Measurements from ENCODE around the gene SEMA6D.

The SEMA6D gene

GRCh38 chr15:47756872-47757271 lies 39.6 kb downstream of the SEMA6D start:
- Histone ChIP-seq H3K27me3 (no peaks in the 10 kb centered on the region), H3K4me1 (ENCODE audit: control insufficient read depth in 1 of 2, insufficient read depth in 1 of 2, low read depth in 1 of 2, low read length in 1 of 2) (no peaks in the 10 kb centered on the region), H3K9me3 (no peaks in the 10 kb centered on the region), H3K27ac (no peak overlapping the region), H3K36me3 (no peaks in the 10 kb centered on the region), H3K4me3 (ENCODE audit: low read depth in 1 of 2, low read length in 1 of 2) (no peak overlapping the region)
- TF ChIP-seq, protein P1, sequence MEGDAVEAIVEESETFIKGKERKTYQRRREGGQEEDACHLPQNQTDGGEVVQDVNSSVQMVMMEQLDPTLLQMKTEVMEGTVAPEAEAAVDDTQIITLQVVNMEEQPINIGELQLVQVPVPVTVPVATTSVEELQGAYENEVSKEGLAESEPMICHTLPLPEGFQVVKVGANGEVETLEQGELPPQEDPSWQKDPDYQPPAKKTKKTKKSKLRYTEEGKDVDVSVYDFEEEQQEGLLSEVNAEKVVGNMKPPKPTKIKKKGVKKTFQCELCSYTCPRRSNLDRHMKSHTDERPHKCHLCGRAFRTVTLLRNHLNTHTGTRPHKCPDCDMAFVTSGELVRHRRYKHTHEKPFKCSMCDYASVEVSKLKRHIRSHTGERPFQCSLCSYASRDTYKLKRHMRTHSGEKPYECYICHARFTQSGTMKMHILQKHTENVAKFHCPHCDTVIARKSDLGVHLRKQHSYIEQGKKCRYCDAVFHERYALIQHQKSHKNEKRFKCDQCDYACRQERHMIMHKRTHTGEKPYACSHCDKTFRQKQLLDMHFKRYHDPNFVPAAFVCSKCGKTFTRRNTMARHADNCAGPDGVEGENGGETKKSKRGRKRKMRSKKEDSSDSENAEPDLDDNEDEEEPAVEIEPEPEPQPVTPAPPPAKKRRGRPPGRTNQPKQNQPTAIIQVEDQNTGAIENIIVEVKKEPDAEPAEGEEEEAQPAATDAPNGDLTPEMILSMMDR (IDR thresholded peaks at IDR 0.05) = no peak

- no peak overlapping the region for H3K27ac ChIP-seq
- no peaks in the 10 kb centered on the region for H3K9me3 ChIP-seq
- H3K4me1 ChIP-seq (ENCODE audit: control insufficient read depth in 1 of 2, insufficient read depth in 1 of 2, low read depth in 1 of 2, low read length in 1 of 2) = no peaks in the 10 kb centered on the region
- no peak overlapping the region for H3K4me3 ChIP-seq (ENCODE audit: low read depth in 1 of 2, low read length in 1 of 2)
- TF ChIP-seq, protein P1 (IDR thresholded peaks at IDR 0.05) = no peak
- H3K27me3 ChIP-seq = no peaks in the 10 kb centered on the region
- H3K36me3 ChIP-seq = no peaks in the 10 kb centered on the region
These were observed 40.0 kb downstream of the SEMA6D start for GRCh38 chr15:47757331-47757730.

DNA sequence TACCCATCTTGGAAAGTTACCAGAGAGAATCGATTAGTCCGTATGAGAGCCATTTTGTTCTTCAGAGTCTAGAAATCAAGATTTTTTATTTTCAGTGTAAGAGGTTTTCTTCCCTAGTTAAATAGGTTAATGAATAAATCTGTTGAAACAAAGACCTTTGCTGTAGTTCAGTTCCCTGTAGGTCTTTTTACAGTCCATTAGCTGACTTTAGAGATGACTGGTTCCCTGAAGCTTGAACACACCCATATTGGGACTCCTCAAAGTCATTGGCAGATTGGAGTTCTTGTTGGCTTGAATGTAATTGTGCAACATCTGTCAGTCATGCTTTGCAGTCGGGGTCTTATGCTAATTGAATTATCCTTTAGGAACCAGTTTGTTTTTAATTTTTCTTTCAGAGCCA lies 45.3 kb downstream of the SEMA6D start:
- no peaks in the 10 kb centered on the region for H3K36me3 ChIP-seq
- H3K4me3 ChIP-seq (ENCODE audit: low read depth in 1 of 2, low read length in 1 of 2) = no peak overlapping the region
- TF ChIP-seq, protein P1 (IDR thresholded peaks at IDR 0.05) = no peak
- H3K4me1 ChIP-seq (ENCODE audit: control insufficient read depth in 1 of 2, insufficient read depth in 1 of 2, low read depth in 1 of 2, low read length in 1 of 2) = no peaks in the 10 kb centered on the region
- no peak overlapping the region for H3K27ac ChIP-seq
- no peaks in the 10 kb centered on the region for H3K9me3 ChIP-seq
- no peaks in the 10 kb centered on the region for H3K27me3 ChIP-seq

GRCh38 chr15:47764666-47765065 lies 47.4 kb downstream of the SEMA6D start:
- Histone ChIP-seq H3K27me3 (no peaks in the 10 kb centered on the region), H3K27ac (no peak overlapping the region), H3K4me1 (ENCODE audit: control insufficient read depth in 1 of 2, insufficient read depth in 1 of 2, low read depth in 1 of 2, low read length in 1 of 2) (no peaks in the 10 kb centered on the region), H3K4me3 (ENCODE audit: low read depth in 1 of 2, low read length in 1 of 2) (no peak overlapping the region), H3K9me3 (no peaks in the 10 kb centered on the region), H3K36me3 (no peaks in the 10 kb centered on the region)
- TF ChIP-seq, protein P1 (IDR thresholded peaks at IDR 0.05) = no peak

DNA sequence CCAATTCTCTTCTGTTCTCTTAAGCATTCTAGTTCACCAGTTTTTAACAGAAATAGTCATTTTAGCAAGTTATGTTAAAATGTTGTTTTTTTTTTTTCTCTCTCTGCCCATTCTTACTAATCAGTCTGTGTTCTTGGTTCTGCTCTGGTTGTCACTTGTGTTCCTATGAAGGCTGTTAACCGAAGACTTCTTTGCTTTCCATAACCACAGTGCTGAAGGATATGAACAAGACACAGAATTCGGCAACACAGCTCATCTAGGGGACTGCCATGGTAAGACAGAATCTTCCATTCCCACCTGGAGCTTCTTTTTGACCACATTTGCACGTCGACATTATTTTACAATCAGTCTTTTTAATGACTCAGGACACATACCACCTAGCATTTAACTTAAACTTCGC lies 49.1 kb downstream of the SEMA6D start:
- Histone ChIP-seq H3K27ac (no peak overlapping the region), H3K9me3 (no peaks in the 10 kb centered on the region), H3K27me3 (no peaks in the 10 kb centered on the region), H3K4me3 (ENCODE audit: low read depth in 1 of 2, low read length in 1 of 2) (no peak overlapping the region), H3K4me1 (ENCODE audit: control insufficient read depth in 1 of 2, insufficient read depth in 1 of 2, low read depth in 1 of 2, low read length in 1 of 2) (no peaks in the 10 kb centered on the region), H3K36me3 (no peaks in the 10 kb centered on the region)
- TF ChIP-seq, protein P1 (IDR thresholded peaks at IDR 0.05) = no peak

DNA sequence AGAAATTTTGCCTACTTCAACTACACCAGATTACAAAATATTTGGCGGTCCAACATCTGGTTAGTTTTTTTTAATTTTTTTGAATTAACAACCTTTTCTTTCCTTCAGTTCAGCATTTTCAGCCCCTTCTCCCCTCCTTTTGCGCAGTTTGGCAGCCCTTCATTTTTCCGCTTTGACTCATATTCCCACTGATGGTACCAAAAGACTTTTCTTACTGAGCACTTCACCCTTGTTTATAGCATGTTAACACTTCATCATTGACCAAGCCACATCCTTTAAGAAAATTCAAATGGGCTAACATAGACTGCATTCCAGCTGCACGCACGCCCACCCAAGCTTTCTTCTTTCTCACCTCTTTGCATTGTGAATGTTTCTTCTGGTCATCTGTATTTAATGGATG lies 49.7 kb downstream of the SEMA6D start:
- Histone ChIP-seq H3K36me3 (no peaks in the 10 kb centered on the region), H3K9me3 (no peaks in the 10 kb centered on the region), H3K4me3 (ENCODE audit: low read depth in 1 of 2, low read length in 1 of 2) (no peak overlapping the region), H3K27me3 (no peaks in the 10 kb centered on the region), H3K27ac (no peak overlapping the region), H3K4me1 (ENCODE audit: control insufficient read depth in 1 of 2, insufficient read depth in 1 of 2, low read depth in 1 of 2, low read length in 1 of 2) (no peaks in the 10 kb centered on the region)
- TF ChIP-seq, protein P1 (IDR thresholded peaks at IDR 0.05) = no peak

Data from neutrophil (primary cell).